Raji (cell line): ENCODE data around the gene ST14.

Source experiments
- POLR2A ChIP-seq: IDR thresholded peaks from 2 replicates; pipeline ENCODE4 v1.6.1; 2011; ENCODE audit warnings: low read depth, low read length, control low read depth; ENCODE audit not compliant: insufficient read depth

Gene ST14

GRCh38 chr11:130203766-130204702 is 44.5 kb downstream of the ST14 start:
- no peak for TF ChIP-seq POLR2A

- TF ChIP-seq POLR2A = no peak
Measured at GRCh38 chr11:130204703-130205095, 45.1 kb downstream of the ST14 start.

GRCh38 chr11:130206141-130206540 is 46.6 kb downstream of the ST14 start:
- TF ChIP-seq POLR2A = no peak

GRCh38 chr11:130208241-130209127 is 48.9 kb downstream of the ST14 start:
- TF ChIP-seq POLR2A = no peak

- no peak for TF ChIP-seq POLR2A
Measured at GRCh38 chr11:130209128-130209932, 49.7 kb downstream of the ST14 start.

- TF ChIP-seq POLR2A = no peak
Measured at GRCh38 chr11:130209954-130210854, 50.6 kb downstream of the ST14 start.

GRCh38 chr11:130211144-130211543 is 51.6 kb downstream of the ST14 start:
- TF ChIP-seq POLR2A = no peak

- TF ChIP-seq POLR2A = no peak
Measured at GRCh38 chr11:130211781-130212401, 52.3 kb downstream of the ST14 start.

GRCh38 chr11:130212431-130212961 is 52.9 kb downstream of the ST14 start:
- no peak for TF ChIP-seq POLR2A

GRCh38 chr11:130213143-130213978 is 53.8 kb downstream of the ST14 start:
- no peak for TF ChIP-seq POLR2A

GRCh38 chr11:130213979-130214281 is 54.3 kb downstream of the ST14 start:
- TF ChIP-seq POLR2A = no peak

GRCh38 chr11:130214861-130215530 is 55.4 kb downstream of the ST14 start:
- TF ChIP-seq POLR2A = no peak
